Lower leg skin (tissue), 4 donors: ENCODE results near the gene CRACR2B. TPM values are rescaled to one million over a fixed set of nuclear protein-coding genes. Genes with fewer than 3 reads are reported as not detected.

Experiments
- DNase-seq, 2 donors: peaks; one replicate each; pipeline ENCODE4 v3.0.0-alpha.2; 2019; ENCODE audit warnings: low spot score in 2 of 2
- H3K4me3 ChIP-seq: fragments of 200-600 bp; sonication (generic); 2 replicates; pipeline ENCODE4 v1.5.1; 2017; ENCODE audit warnings: mild to moderate bottlenecking, low read depth; ENCODE audit not compliant: poor library complexity, severe bottlenecking
- CTCF ChIP-seq, 3 donors: fragments of 450-650 bp; IDR thresholded peaks; one replicate each; pipeline ENCODE4 v1.5.1; 2016; ENCODE audit warnings: antibody characterized with exemption in 3 of 3, mild to moderate bottlenecking in 3 of 3, moderate library complexity in 2 of 3
- POLR2A ChIP-seq, 2 donors: fragments of 450-650 bp; IDR thresholded peaks; one replicate each; pipeline ENCODE4 v1.6.1; 2016 to 2017; ENCODE audit warnings: antibody characterized with exemption in 2 of 2, mild to moderate bottlenecking in 1 of 2, moderate library complexity in 1 of 2
- WGBS, 2 donors: methylation state at CpG; one replicate each; pipeline ENCODE4 v1.1.5; 2018; 5-methylcytosine and 5-hydroxymethylcytosine counted together
- intact Hi-C: fragments of 100-400 bp; cut with DNase I; formaldehyde crosslinking; loops from one replicate; pipeline ENCODE4 v1.15.0; 2023; ENCODE audit warnings: low total_unique reads
- total RNA-seq, 4 donors: library from RNA; depleted of rRNA; stranded (reverse); fragments of >200 nt; gene quantifications; one replicate each; pipeline ENCODE4 v1.1.0, GENCODE V29; 2016

CRACR2B gene
- total RNA-seq, 4 donors from 2014 or later = 14.5 to 47.9 (median 32.3) TPM

DNA sequence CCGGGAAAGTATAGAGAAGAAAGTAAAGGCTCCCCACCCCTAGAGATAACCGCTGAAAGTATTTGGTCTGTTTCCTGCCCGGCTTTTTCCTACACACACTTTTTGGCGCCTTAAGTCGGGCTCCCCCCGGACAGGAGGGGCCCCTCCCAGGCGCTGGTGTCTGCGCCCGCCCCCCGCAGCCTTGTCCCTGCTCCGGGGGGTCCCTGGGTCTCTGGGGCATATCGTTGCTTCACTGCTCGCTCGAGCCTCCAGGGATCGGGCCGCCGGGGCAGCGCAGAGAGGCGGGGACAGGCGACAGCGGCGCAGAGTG is 928 bp upstream of the CRACR2B start:
- no peak for DNase-seq

GRCh38 chr11:827146-827896 is 398 bp upstream of the CRACR2B start:
- DNase-seq = no peak

More for the DNA sequence above, 928 bp upstream of the CRACR2B start:
- intact Hi-C loops = no loop called here
- no peak overlapping the region for H3K4me3 ChIP-seq
- 4 to 6% methylated on average over 15 to 22 of the region's 22 CpGs for WGBS, 2 donors
- no peak for TF ChIP-seq POLR2A (IDR thresholded peaks at IDR 0.05)
- TF ChIP-seq CTCF (IDR thresholded peaks at IDR 0.05) = no peak

GRCh38 chr11:828506-829175 is 922 bp downstream of the CRACR2B start:
- H3K4me3 ChIP-seq = no peak overlapping the region
- DNase-seq = no peak
- intact Hi-C loops = no loop called here
- 57 to 75% methylated on average over 12 to 18 of the region's 21 CpGs for WGBS, 2 donors
- no peak for TF ChIP-seq CTCF (IDR thresholded peaks at IDR 0.05)
- TF ChIP-seq POLR2A (IDR thresholded peaks at IDR 0.05) = no peak

More at GRCh38 chr11:827146-827896, 398 bp upstream of the CRACR2B start:
- TF ChIP-seq CTCF (IDR thresholded peaks at IDR 0.05) (no peak), POLR2A (IDR thresholded peaks at IDR 0.05) (no peak)
- intact Hi-C loops = no loop called here
- 5 to 27% methylated on average over 14 to 44 of the region's 66 CpGs for WGBS, 2 donors
- no peak overlapping the region for H3K4me3 ChIP-seq

DNA sequence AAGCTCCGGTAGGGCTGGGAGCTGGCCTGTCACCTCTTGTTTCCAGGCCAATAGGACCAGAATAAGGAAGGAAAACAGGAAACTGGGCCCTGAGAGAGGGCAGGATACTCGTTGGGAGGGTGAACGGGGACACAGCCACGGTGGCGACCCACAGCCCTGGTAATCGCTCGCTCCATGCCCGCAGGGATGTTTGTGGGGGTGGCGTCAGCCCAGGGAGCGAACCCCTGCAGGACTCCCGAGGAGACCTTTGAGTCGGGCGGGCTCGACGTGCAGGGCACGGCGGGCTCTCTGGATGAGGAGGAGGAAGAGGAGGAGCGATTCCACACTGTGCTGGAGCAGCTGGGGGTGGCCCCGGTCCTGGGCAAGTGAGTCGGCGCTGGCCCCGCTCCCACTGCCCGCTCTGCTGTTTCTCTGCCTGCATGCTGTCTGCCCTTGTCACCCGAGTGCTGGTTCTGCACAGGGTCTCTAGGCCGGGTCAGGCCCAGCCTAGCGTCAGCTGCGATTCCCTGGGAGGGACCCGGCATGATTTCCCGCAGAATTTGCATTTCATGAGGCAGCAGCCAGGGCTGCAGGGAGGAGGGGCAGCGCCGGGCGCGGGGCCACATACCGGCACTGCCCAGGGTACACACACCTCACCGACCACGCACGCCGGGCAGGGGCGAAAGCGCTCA is 1.6 kb downstream of the CRACR2B start:
- no peak for TF ChIP-seq POLR2A (IDR thresholded peaks at IDR 0.05)
- no peak for TF ChIP-seq CTCF (IDR thresholded peaks at IDR 0.05)
- H3K4me3 ChIP-seq = no peak overlapping the region
- no peak for DNase-seq
- WGBS, 2 donors = 21 to 29% methylated on average over 20 to 34 of the region's 40 CpGs
- intact Hi-C loops = no loop called here

- intact Hi-C loops = no loop called here
- no peak overlapping the region for H3K4me3 ChIP-seq
- DNase-seq = no peak
- 3 to 7% methylated on average over 26 to 38 of the region's 39 CpGs for WGBS, 2 donors
- TF ChIP-seq POLR2A (IDR thresholded peaks at IDR 0.05) (no peak), CTCF (IDR thresholded peaks at IDR 0.05) (no peak)
These were observed 2.2 kb downstream of the CRACR2B start for GRCh38 chr11:829847-830294.
